Left ventricle myocardium inferior (tissue), 1 donor: ENCODE data around the gene RNPS1. TPM values are rescaled to one million over a fixed set of nuclear protein-coding genes. Genes with fewer than 3 reads are reported as not detected.

Experiments used
- DNase-seq: peaks from one replicate; pipeline ENCODE4 v3.0.0-alpha.2; 2020
- H3K27ac ChIP-seq: fragments of 200-600 bp; replicated peaks from 2 replicates; pipeline ENCODE4 v1.8.0; 2021
- H3K27me3 ChIP-seq: fragments of 200-600 bp; 2 replicates; pipeline ENCODE4 v1.8.0; 2021; ENCODE audit warnings: low read depth
- H3K36me3 ChIP-seq: fragments of 200-600 bp; 2 replicates; pipeline ENCODE4 v1.8.0; 2021
- H3K4me1 ChIP-seq: fragments of 200-600 bp; 2 replicates; pipeline ENCODE4 v1.8.0; 2021
- H3K4me3 ChIP-seq: fragments of 200-600 bp; 2 replicates; pipeline ENCODE4 v1.8.0; 2021; ENCODE audit warnings: mild to moderate bottlenecking, moderate library complexity
- H3K9me3 ChIP-seq: fragments of 200-600 bp; replicated peaks from 2 replicates; pipeline ENCODE4 v1.8.0; 2021
- CTCF ChIP-seq: fragments of 200-600 bp; IDR thresholded peaks from 2 replicates; pipeline ENCODE4 v1.8.0; 2021; ENCODE audit warnings: antibody characterized with exemption, mild to moderate bottlenecking, borderline replicate concordance
- intact Hi-C: fragments of 100-400 bp; cut with micrococcal nuclease; formaldehyde crosslinking; loops from one replicate; pipeline ENCODE4 v1.11.0; 2022
- total RNA-seq: library from RNA; stranded (reverse); fragmentation: NEBNext Ultra II Directional; extraction: Animal tissue kit (Norgen Biotek cat#: 25700); gene quantifications from one replicate; pipeline ENCODE4 v1.2.1, GENCODE V29; 2021
- donor health status: DM: no; HTN: yes; CAD: no; lungs with severe emphysema.

RNPS1 gene
- total RNA-seq, 1 donor from 2014 or later: 106 TPM

GRCh38 chr16:2299121-2299914 is 31.4 kb upstream of the RNPS1 start:
- intact Hi-C loops: no loop called here
- Histone ChIP-seq H3K27me3 (no peaks in the 10 kb centered on the region), H3K4me1 (peaks cover 3% of the 10 kb centered on the region), H3K9me3 (no peaks in the 10 kb centered on the region), H3K27ac (no peak overlapping the region), H3K36me3 (peaks cover 39% of the 10 kb centered on the region), H3K4me3 (no peak overlapping the region)
- TF ChIP-seq CTCF: no peak
- no peak for DNase-seq

GRCh38 chr16:2298621-2299020 is 30.7 kb upstream of the RNPS1 start:
- H3K4me1 ChIP-seq: peaks cover 3% of the 10 kb centered on the region
- no peak overlapping the region for H3K4me3 ChIP-seq
- H3K27me3 ChIP-seq: no peaks in the 10 kb centered on the region
- no peak for TF ChIP-seq CTCF
- DNase-seq: no peak
- H3K9me3 ChIP-seq: no peaks in the 10 kb centered on the region
- no peak overlapping the region for H3K27ac ChIP-seq
- intact Hi-C loops: no loop called here
- peaks cover 35% of the 10 kb centered on the region for H3K36me3 ChIP-seq

- no peak for DNase-seq
- Histone ChIP-seq H3K4me3 (no peak overlapping the region), H3K36me3 (peaks cover 32% of the 10 kb centered on the region), H3K27ac (no peak overlapping the region), H3K4me1 (peaks cover 3% of the 10 kb centered on the region), H3K27me3 (no peaks in the 10 kb centered on the region), H3K9me3 (no peaks in the 10 kb centered on the region)
- TF ChIP-seq CTCF: no peak
- intact Hi-C loops: no loop called here
These were observed 29.6 kb upstream of the RNPS1 start for GRCh38 chr16:2297506-2297860.

- intact Hi-C loops: no loop called here
- Histone ChIP-seq H3K4me3 (no peak overlapping the region), H3K36me3 (peaks cover 38% of the 10 kb centered on the region), H3K27ac (no peak overlapping the region), H3K27me3 (no peaks in the 10 kb centered on the region), H3K4me1 (peaks cover 3% of the 10 kb centered on the region), H3K9me3 (no peaks in the 10 kb centered on the region)
- DNase-seq: no peak
- TF ChIP-seq CTCF: peak; percentile 57
These were observed 29.0 kb upstream of the RNPS1 start for GRCh38 chr16:2296661-2297505.

- peaks cover 3% of the 10 kb centered on the region for H3K4me1 ChIP-seq
- no peaks in the 10 kb centered on the region for H3K9me3 ChIP-seq
- no peak overlapping the region for H3K27ac ChIP-seq
- DNase-seq: no peak
- H3K27me3 ChIP-seq: no peaks in the 10 kb centered on the region
- no peak overlapping the region for H3K4me3 ChIP-seq
- intact Hi-C loops: no loop called here
- H3K36me3 ChIP-seq: peaks cover 53% of the 10 kb centered on the region
- no peak for TF ChIP-seq CTCF
These were observed 27.3 kb upstream of the RNPS1 start for GRCh38 chr16:2295056-2295798.
